HepG2 (cell line): ENCODE measurements around the gene ENTPD6. TPM values are rescaled to one million over a fixed set of nuclear protein-coding genes. Genes with fewer than 3 reads are reported as not detected.

Source experiments
- CBX1 ChIP-seq: IDR thresholded peaks from one replicate; pipeline ENCODE4 v1.6.1; 2016; ENCODE audit warnings: antibody characterized with exemption, low read depth
- CTCF ChIP-seq: sonication (generic); formaldehyde crosslinking; IDR thresholded peaks from 2 replicates; pipeline ENCODE4 v1.5.0; 2020; ENCODE audit warnings: mild to moderate bottlenecking, missing genetic modification reagents, moderate library complexity
- LRRFIP1 ChIP-seq: sonication (generic); formaldehyde crosslinking; conservative IDR thresholded peaks from 2 replicates; pipeline ENCODE4 v1.4.0; 2020; ENCODE audit warnings: missing genetic modification reagents
- NR3C1 ChIP-seq: sonication (generic); formaldehyde crosslinking; IDR thresholded peaks from 2 replicates; pipeline ENCODE4 v1.4.0; 2020; ENCODE audit warnings: missing genetic modification reagents
- REPIN1 ChIP-seq: sonication (generic); formaldehyde crosslinking; IDR thresholded peaks from 2 replicates; pipeline ENCODE4 v1.8.0; 2022; ENCODE audit warnings: missing genetic modification reagents, low read depth, mild to moderate bottlenecking, borderline replicate concordance
- SATB2 ChIP-seq: sonication (generic); formaldehyde crosslinking; IDR thresholded peaks from 2 replicates; pipeline ENCODE4 v1.5.0; 2020; ENCODE audit warnings: missing genetic modification reagents
- ZFP1 ChIP-seq: IDR thresholded peaks from 2 replicates; pipeline ENCODE4 v1.6.1; 2016
- ZFP90 ChIP-seq: sonication (generic); formaldehyde crosslinking; IDR thresholded peaks from 2 replicates; pipeline ENCODE4 v1.8.0; 2022; ENCODE audit warnings: missing genetic modification reagents, mild to moderate bottlenecking, inconsistent platforms, borderline replicate concordance
- ZNF251 ChIP-seq: sonication (generic); formaldehyde crosslinking; IDR thresholded peaks from 2 replicates; pipeline ENCODE4 v1.9.0; 2021; ENCODE audit warnings: mild to moderate bottlenecking, missing genetic modification reagents
- ZNF256 ChIP-seq: sonication (generic); formaldehyde crosslinking; conservative IDR thresholded peaks from 2 replicates; pipeline ENCODE4 v1.4.0; 2020; ENCODE audit warnings: missing genetic modification reagents
- ZNF646 ChIP-seq: sonication (generic); formaldehyde crosslinking; IDR thresholded peaks from 2 replicates; pipeline ENCODE4 v1.9.0; 2021; ENCODE audit warnings: mild to moderate bottlenecking, missing genetic modification reagents
- ZNF839 ChIP-seq: sonication (generic); formaldehyde crosslinking; IDR thresholded peaks from 2 replicates; pipeline ENCODE4 v1.4.0; 2020; ENCODE audit warnings: missing genetic modification reagents, mild to moderate bottlenecking, borderline replicate concordance
- ZNF841 ChIP-seq: sonication (generic); formaldehyde crosslinking; IDR thresholded peaks from 2 replicates; pipeline ENCODE4 v1.8.1; 2023; ENCODE audit warnings: missing genetic modification reagents, borderline replicate concordance
- polyA plus RNA-seq, 8 experiments: library from polyadenylated mRNA; depleted of rRNA in 3 of 8; stranded (reverse) in 7 of 8; unstranded in 1 of 8; fragments of >200 nt; fragmentation: Illumina TruSeq in 4 of 8; extraction: Trizol in 4 of 8; gene quantifications; 2 replicates each; pipeline versions ENCODE4 v1.2.1 to v1.2.3, GENCODE V29; 2011 to 2016; ENCODE audit warnings: low read depth in 4 of 8, missing spikeins in 1 of 8, mixed read lengths in 1 of 8; ENCODE audit not compliant: insufficient read depth in 1 of 8
- total RNA-seq, 5 experiments: library from RNA; depleted of rRNA; stranded (reverse); fragments of >200 nt; fragmentation: Illumina TruSeq; extraction: Trizol; gene quantifications; 2 replicates each; pipeline ENCODE4 v1.2.3, GENCODE V29; 2016; ENCODE audit warnings: low read depth in 1 of 5
- TF ChIP-seq, protein P1 (sequence below): sonication (generic); formaldehyde crosslinking; IDR thresholded peaks from 2 replicates; pipeline ENCODE4 v1.4.0; 2020; ENCODE audit warnings: missing genetic modification reagents

The ENTPD6 gene
- total and polyA plus RNA-seq, 2 of the 13 experiments (the other 11 are each of a cell fraction or from before 2014, with no cell fraction given), result 164 to 172 TPM

DNA sequence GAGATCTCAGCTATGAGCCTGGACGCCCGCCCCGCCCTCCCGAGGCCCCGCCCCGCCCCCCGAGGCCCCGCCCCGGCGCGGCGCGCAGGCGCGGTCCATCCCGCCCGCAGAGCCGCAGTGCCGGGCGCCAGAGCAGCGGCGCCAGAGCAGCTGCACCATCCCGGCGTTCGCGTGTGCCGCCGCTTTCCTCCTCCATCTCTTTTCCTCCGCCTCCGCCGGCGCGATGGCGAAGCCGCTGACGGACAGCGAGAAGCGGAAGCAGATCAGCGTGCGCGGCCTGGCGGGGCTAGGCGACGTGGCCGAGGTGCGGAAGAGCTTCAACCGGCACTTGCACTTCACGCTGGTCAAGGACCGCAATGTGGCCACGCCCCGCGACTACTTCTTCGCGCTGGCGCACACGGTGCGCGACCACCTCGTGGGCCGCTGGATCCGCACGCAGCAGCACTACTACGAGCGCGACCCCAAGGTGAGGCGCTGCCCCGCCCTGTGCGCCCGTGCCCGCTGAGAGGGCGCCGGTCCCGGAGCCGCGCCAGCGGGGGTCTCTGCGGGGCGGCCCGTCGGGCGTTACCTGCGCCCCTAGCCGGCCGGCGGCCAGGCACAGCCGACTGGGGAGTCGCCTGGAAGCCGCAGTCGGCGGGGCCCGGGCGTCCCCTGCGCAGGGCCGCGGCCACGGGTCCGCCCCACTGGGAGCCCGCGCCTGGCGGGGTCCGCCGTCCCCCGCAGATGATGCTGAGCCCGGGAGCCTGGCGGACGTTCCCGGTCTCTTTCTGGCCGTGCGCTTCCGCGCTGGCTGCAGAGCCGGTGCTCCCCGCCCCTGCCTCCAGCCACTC, 52.7 kb downstream of the ENTPD6 start, which contains the start of gene PYGB (continued):
- TF ChIP-seq CTCF (CRISPR knock-in tag), result peak; percentile 39; the same call in 1 of the 2 replicates
- peak; percentile 93; the same call in 1 of the 2 replicates for TF ChIP-seq ZNF256 (CRISPR knock-in tag)
- peak; percentile 48; the same call in 1 of the 2 replicates for TF ChIP-seq ZNF646
- TF ChIP-seq ZNF841 (CRISPR knock-in tag), result no peak; the same call in 1 of the 2 replicates
- peak; percentile 94 for TF ChIP-seq CBX1
- peak; percentile 71; the same call in 1 of the 2 replicates for TF ChIP-seq SATB2 (CRISPR knock-in tag)
- TF ChIP-seq, protein P1, sequence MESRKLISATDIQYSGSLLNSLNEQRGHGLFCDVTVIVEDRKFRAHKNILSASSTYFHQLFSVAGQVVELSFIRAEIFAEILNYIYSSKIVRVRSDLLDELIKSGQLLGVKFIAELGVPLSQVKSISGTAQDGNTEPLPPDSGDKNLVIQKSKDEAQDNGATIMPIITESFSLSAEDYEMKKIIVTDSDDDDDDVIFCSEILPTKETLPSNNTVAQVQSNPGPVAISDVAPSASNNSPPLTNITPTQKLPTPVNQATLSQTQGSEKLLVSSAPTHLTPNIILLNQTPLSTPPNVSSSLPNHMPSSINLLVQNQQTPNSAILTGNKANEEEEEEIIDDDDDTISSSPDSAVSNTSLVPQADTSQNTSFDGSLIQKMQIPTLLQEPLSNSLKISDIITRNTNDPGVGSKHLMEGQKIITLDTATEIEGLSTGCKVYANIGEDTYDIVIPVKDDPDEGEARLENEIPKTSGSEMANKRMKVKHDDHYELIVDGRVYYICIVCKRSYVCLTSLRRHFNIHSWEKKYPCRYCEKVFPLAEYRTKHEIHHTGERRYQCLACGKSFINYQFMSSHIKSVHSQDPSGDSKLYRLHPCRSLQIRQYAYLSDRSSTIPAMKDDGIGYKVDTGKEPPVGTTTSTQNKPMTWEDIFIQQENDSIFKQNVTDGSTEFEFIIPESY (CRISPR knock-in tag), result peak; percentile 59; the same call in 1 of the 2 replicates
- TF ChIP-seq ZNF251 (CRISPR knock-in tag), result peak; percentile 24; the same call in 1 of the 2 replicates
- 0 out of 2 replicates have a peak, but pooled peaks have one; percentile 23 for TF ChIP-seq ZFP1 (CRISPR knock-in tag)
- no peak for TF ChIP-seq LRRFIP1
- TF ChIP-seq ZNF839, result peak; percentile 97
- TF ChIP-seq ZFP90 (CRISPR knock-in tag), result peak; percentile 98
- peak; percentile 94 for TF ChIP-seq REPIN1 (CRISPR knock-in tag)
- TF ChIP-seq NR3C1 (CRISPR knock-in tag), result peak; percentile 84; the same call in 1 of the 2 replicates
